ENCODE measurements around the gene SCARF1.

SCARF1 gene

GRCh38 chr17:1597861-1598342, 47.6 kb downstream of the SCARF1 start:
- DNase-seq, result no peak

GRCh38 chr17:1593630-1593931, 52.0 kb downstream of the SCARF1 start:
- no peak for DNase-seq

GRCh38 chr17:1592751-1593629, 52.5 kb downstream of the SCARF1 start:
- DNase-seq, result no peak

- DNase-seq, result no peak
Observed at GRCh38 chr17:1591474-1592090, 54.0 kb downstream of the SCARF1 start.

GRCh38 chr17:1590747-1591473, 54.6 kb downstream of the SCARF1 start:
- DNase-seq, result no peak

- DNase-seq, result no peak
Observed at GRCh38 chr17:1590029-1590746, 55.3 kb downstream of the SCARF1 start.

GRCh38 chr17:1588821-1589585, 56.5 kb downstream of the SCARF1 start:
- no peak for DNase-seq

- no peak for DNase-seq
Observed at GRCh38 chr17:1584167-1584566, 61.4 kb downstream of the SCARF1 start.

Data from SHP77 treated with DMSO at 0.1 percent for 48 hours (cell line).